SU-DHL-6 (cell line): ENCODE results near the gene USP28.

Experiments
- H2AFZ ChIP-seq: fragments of 200-600 bp; sonication (generic); 2 replicates; pipeline ENCODE4 v1.6.1; 2014; ENCODE audit warnings: low read depth, mild to moderate bottlenecking, moderate library complexity, mixed read lengths, antibody characterized with exemption, low read length; ENCODE audit not compliant: severe bottlenecking
- H3F3A ChIP-seq: fragments of 200-600 bp; shearing (Covaris generic); 2 replicates; pipeline ENCODE4 v1.6.0; 2016; ENCODE audit warnings: antibody characterized with exemption, mild to moderate bottlenecking; ENCODE audit not compliant: insufficient read depth
- H3K27ac ChIP-seq: fragments of 200-600 bp; sonication (generic); 2 replicates; pipeline ENCODE4 v1.5.1; 2016; ENCODE audit warnings: low read depth, mild to moderate bottlenecking, low read length, moderate library complexity, mixed read lengths
- H3K27me3 ChIP-seq: fragments of 200-600 bp; sonication (generic), shearing (Covaris generic); 2 replicates; pipeline ENCODE4 v1.6.0; 2014; ENCODE audit warnings: mild to moderate bottlenecking, low read length
- H3K36me3 ChIP-seq: fragments of 200-600 bp; sonication (generic); 2 replicates; pipeline ENCODE4 v1.6.1; 2014; ENCODE audit warnings: mild to moderate bottlenecking, low read length, mixed read lengths
- H3K4me2 ChIP-seq: fragments of 300-600, 200-600 bp; shearing (Covaris generic), sonication (generic); 2 replicates; pipeline ENCODE4 v1.6.0; 2014; ENCODE audit warnings: low read length, low read depth, mild to moderate bottlenecking; ENCODE audit not compliant: poor library complexity, severe bottlenecking
- H3K4me3 ChIP-seq: fragments of 200-600 bp; sonication (generic); 2 replicates; pipeline ENCODE4 v1.5.1; 2014; ENCODE audit warnings: antibody characterized with exemption, low read length, mild to moderate bottlenecking, mixed read lengths; ENCODE audit not compliant: insufficient read depth, poor library complexity, severe bottlenecking
- H3K79me2 ChIP-seq: fragments of 200-600 bp; sonication (generic); 2 replicates; pipeline ENCODE4 v1.6.1; 2014; ENCODE audit warnings: mild to moderate bottlenecking, low read length, moderate library complexity; ENCODE audit not compliant: insufficient read depth
- H3K9ac ChIP-seq: fragments of 200-600 bp; sonication (generic); 2 replicates; pipeline ENCODE4 v1.7.0; 2014; ENCODE audit warnings: mild to moderate bottlenecking, low read length
- H3K9me2 ChIP-seq: fragments of 200-600 bp; sonication (generic); replicated peaks from 2 replicates; pipeline ENCODE4 v1.6.1; 2014; ENCODE audit warnings: low read length; ENCODE audit not compliant: insufficient read depth
- H3K9me3 ChIP-seq: fragments of 200-600 bp; sonication (generic); 2 replicates; pipeline ENCODE4 v1.6.1; 2014; ENCODE audit warnings: low read length, mixed read lengths; ENCODE audit not compliant: insufficient read depth
- H4K20me1 ChIP-seq: fragments of 200-600 bp; sonication (generic); 2 replicates; pipeline ENCODE4 v1.6.1; 2014; ENCODE audit warnings: low read depth, mild to moderate bottlenecking, antibody characterized with exemption, low read length, moderate library complexity, mixed read lengths
- CTCF ChIP-seq: fragments of 200-600 bp; sonication (generic); IDR thresholded peaks from one replicate; pipeline ENCODE4 v1.5.1; 2017; ENCODE audit warnings: antibody characterized with exemption, mild to moderate bottlenecking, low read length, moderate library complexity; ENCODE audit not compliant: insufficient read depth, poor library complexity, severe bottlenecking
- EZH2phosphoT487 ChIP-seq: fragments of 200-600 bp; sonication (generic), shearing (Covaris generic); conservative IDR thresholded peaks from 2 replicates; pipeline ENCODE4 v1.6.1; 2018; ENCODE audit warnings: mild to moderate bottlenecking, antibody characterized with exemption, low read length, moderate library complexity, mixed read lengths

USP28 gene

GRCh38 chr11:113835306-113835705, 40.1 kb downstream of the USP28 start:
- Histone ChIP-seq H3K9me2 (no peaks in the 10 kb centered on the region), H3K27ac (no peak overlapping the region), H3K4me2 (no peak overlapping the region), H3K27me3 (no peaks in the 10 kb centered on the region), H3K36me3 (0 out of 2 replicates have a peak, but pooled peaks cover 3% of the 10 kb centered on the region), H2AFZ (no peak overlapping the region), H4K20me1 (no peaks in the 10 kb centered on the region), H3K9ac (no peak overlapping the region), H3K79me2 (no peaks in the 10 kb centered on the region), H3F3A (no peaks in the 10 kb centered on the region), H3K4me3 (no peak overlapping the region), H3K9me3 (no peaks in the 10 kb centered on the region)
- TF ChIP-seq CTCF (no peak), EZH2phosphoT487 (no peak)

GRCh38 chr11:113833151-113833550, 42.2 kb downstream of the USP28 start:
- H3K4me3 ChIP-seq: no peak overlapping the region
- no peaks in the 10 kb centered on the region for H3K9me2 ChIP-seq
- TF ChIP-seq EZH2phosphoT487 (no peak), CTCF (no peak)
- H3K79me2 ChIP-seq: no peaks in the 10 kb centered on the region
- H3F3A ChIP-seq: no peaks in the 10 kb centered on the region
- no peak overlapping the region for H3K4me2 ChIP-seq
- no peaks in the 10 kb centered on the region for H4K20me1 ChIP-seq
- H3K36me3 ChIP-seq: no peaks in the 10 kb centered on the region
- H3K27ac ChIP-seq: no peak overlapping the region
- H3K9me3 ChIP-seq: no peaks in the 10 kb centered on the region
- no peak overlapping the region for H2AFZ ChIP-seq
- no peak overlapping the region for H3K9ac ChIP-seq
- H3K27me3 ChIP-seq: no peaks in the 10 kb centered on the region

- TF ChIP-seq EZH2phosphoT487: no peak
- TF ChIP-seq CTCF: no peak
- Histone ChIP-seq H3K9me3 (no peaks in the 10 kb centered on the region), H3K36me3 (no peaks in the 10 kb centered on the region), H3K27ac (no peak overlapping the region), H3K9me2 (no peaks in the 10 kb centered on the region), H2AFZ (no peak overlapping the region), H3K79me2 (no peaks in the 10 kb centered on the region), H3K9ac (no peak overlapping the region), H3F3A (no peaks in the 10 kb centered on the region), H4K20me1 (no peaks in the 10 kb centered on the region), H3K4me2 (no peak overlapping the region), H3K4me3 (no peak overlapping the region), H3K27me3 (no peaks in the 10 kb centered on the region)
Observed at GRCh38 chr11:113831314-113831713, 44.1 kb downstream of the USP28 start.

GRCh38 chr11:113829751-113830150, 45.6 kb downstream of the USP28 start:
- TF ChIP-seq CTCF: no peak
- no peak for TF ChIP-seq EZH2phosphoT487
- no peaks in the 10 kb centered on the region for H3K9me2 ChIP-seq
- no peak overlapping the region for H3K9ac ChIP-seq
- peaks cover 7% of the 10 kb centered on the region; the same call in 1 of the 2 replicates for H3K36me3 ChIP-seq
- H3K27me3 ChIP-seq: no peaks in the 10 kb centered on the region
- no peaks in the 10 kb centered on the region for H3F3A ChIP-seq
- no peak overlapping the region for H3K4me3 ChIP-seq
- H3K9me3 ChIP-seq: no peaks in the 10 kb centered on the region
- no peak overlapping the region for H3K27ac ChIP-seq
- H4K20me1 ChIP-seq: no peaks in the 10 kb centered on the region
- H3K4me2 ChIP-seq: no peak overlapping the region
- H3K79me2 ChIP-seq: no peaks in the 10 kb centered on the region
- H2AFZ ChIP-seq: no peak overlapping the region
